HG03575 (cell line): ENCODE results near the gene RFX1.
"Not testable (repeated sequence)": the region's sequence is repeated elsewhere in the genome, so short reads cannot be mapped to it uniquely, and the experiment has no call there.

Source experiments
- ATAC-seq: cut with Tn5 transposase; IDR thresholded peaks from one replicate; pipeline ENCODE4 v1.9.1; 2021; ENCODE audit not compliant: unreplicated experiment, insufficient number of reproducible peaks, low FRiP score; ENCODE audit errors: extremely low read depth

The RFX1 gene

GRCh38 chr19:13983213-13983889, 22.8 kb downstream of the RFX1 start:
- no peak for ATAC-seq

- ATAC-seq = no peak
Observed at GRCh38 chr19:13982773-13983172, 23.3 kb downstream of the RFX1 start.

GRCh38 chr19:13981988-13982501, 24.1 kb downstream of the RFX1 start:
- no peak for ATAC-seq

GRCh38 chr19:13981467-13981866, 24.7 kb downstream of the RFX1 start:
- no peak for ATAC-seq

GRCh38 chr19:13981021-13981420, 25.1 kb downstream of the RFX1 start:
- ATAC-seq = no peak

GRCh38 chr19:13980340-13980739, 25.8 kb downstream of the RFX1 start:
- ATAC-seq = no peak

- ATAC-seq = no peak
Observed at GRCh38 chr19:13979686-13980085, 26.4 kb downstream of the RFX1 start.

GRCh38 chr19:13979244-13979615, 26.9 kb downstream of the RFX1 start:
- no peak for ATAC-seq

- ATAC-seq = no peak
Observed at GRCh38 chr19:13978351-13979243, 27.5 kb downstream of the RFX1 start.

- no peak for ATAC-seq
Observed at GRCh38 chr19:13977803-13978202, 28.3 kb downstream of the RFX1 start.

GRCh38 chr19:13976446-13976845, 29.7 kb downstream of the RFX1 start:
- ATAC-seq = no peak

GRCh38 chr19:13975870-13976269, 30.2 kb downstream of the RFX1 start:
- no peak for ATAC-seq

- ATAC-seq = no peak
Observed at GRCh38 chr19:13974073-13974472, 32.0 kb downstream of the RFX1 start.

GRCh38 chr19:13973479-13973878, 32.6 kb downstream of the RFX1 start:
- not testable (repeated sequence) for ATAC-seq

GRCh38 chr19:13972368-13973155, 33.6 kb downstream of the RFX1 start:
- no peak for ATAC-seq

- not testable (repeated sequence) for ATAC-seq
Observed at GRCh38 chr19:13971868-13972267, 34.3 kb downstream of the RFX1 start.

- ATAC-seq = no peak
Observed at GRCh38 chr19:13969897-13970296, 36.2 kb downstream of the RFX1 start.

- ATAC-seq = no peak
Observed at GRCh38 chr19:13968999-13969398, 37.1 kb downstream of the RFX1 start.

GRCh38 chr19:13968383-13968935, 37.7 kb downstream of the RFX1 start:
- ATAC-seq = no peak
